ENCODE measurements around the gene CASP9. TPM values are rescaled to one million over a fixed set of nuclear protein-coding genes. Genes with fewer than 3 reads are reported as not detected.

The CASP9 gene
- total RNA-seq, 2 experiments from 2014 or later = 9.7 to 11.5 TPM

DNA sequence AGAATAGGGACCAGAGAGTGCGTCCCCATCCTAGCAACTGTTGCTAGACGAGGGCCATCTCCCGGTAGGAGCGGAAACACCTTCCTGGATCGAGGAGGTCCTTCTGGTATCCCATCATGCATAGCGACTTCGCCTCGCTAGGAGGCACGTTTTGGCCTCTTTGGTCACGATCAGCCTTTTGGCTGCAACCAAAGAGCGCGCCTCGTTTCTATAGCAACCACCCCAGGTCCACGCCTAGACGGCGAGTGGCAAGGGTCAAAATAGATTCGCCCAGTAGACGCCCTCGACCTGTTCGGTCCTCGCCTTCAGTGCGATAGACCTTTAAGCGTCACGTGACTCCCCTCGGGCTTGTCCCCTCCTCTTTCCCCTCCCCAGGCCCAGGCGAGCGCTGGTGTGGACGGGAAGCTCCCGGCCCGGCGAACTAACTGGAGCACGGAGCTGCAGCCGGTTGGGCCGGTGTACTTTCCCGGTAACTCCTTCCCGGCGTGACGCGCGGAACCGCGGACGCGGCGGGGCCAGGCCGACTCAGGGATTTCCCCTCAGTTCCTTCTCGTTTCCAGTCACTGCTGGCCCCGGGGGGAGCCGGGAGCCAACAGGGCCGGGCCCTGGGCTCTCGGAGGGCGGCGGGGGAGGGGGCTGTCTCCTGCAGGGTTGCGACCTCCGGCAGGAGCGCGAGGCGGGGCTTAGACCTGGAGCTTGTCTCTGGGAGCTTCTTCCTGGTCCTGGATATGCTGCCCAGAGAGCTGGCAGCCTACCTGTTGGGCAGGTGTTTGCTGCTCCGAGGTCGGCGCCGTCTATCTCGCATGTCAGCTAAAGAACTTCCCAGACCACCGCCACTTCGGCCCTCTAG, 2.7 kb upstream of the CASP9 start, which contains the start of gene DNAJC16:
TSS of gene DNAJC16 (plus strand) at position 359 of the 850 bp plus-strand sequence. CDS start 2,258 bp downstream, outside the sequence.
- no peaks in the 10 kb centered on the region for H3K9me3 Mint-ChIP-seq
- peak; percentile 98 for DNase-seq
- peak; percentile 43 for ATAC-seq
- no peak for TF ChIP-seq CTCF (IDR thresholded peaks at IDR 0.05)
- ChIA-PET POLR2A (interaction anchor here (0.9 to 2.4 kb wide), 5 partner anchors 15 to 307 kb away, joined by 3 to 7 read pairs (median 4); partner anchors contain the start of gene DDI2), CTCF (interaction anchor here (1.7 kb wide), 2 partner anchors 12 to 214 kb away, joined by 4 read pairs; no protein-coding TSS in a partner anchor)
- intact Hi-C loops (cut with micrococcal nuclease) = loop anchor here (5.0 kb wide), 1 partner anchor 91 kb away; the partner anchor contains the start of gene DDI2
- H3K36me3 Mint-ChIP-seq (ENCODE audit: low read depth) = peaks cover 3% of the 10 kb centered on the region
- no peaks in the 10 kb centered on the region for H3K27me3 Mint-ChIP-seq
- H3K4me1 Mint-ChIP-seq (ENCODE audit: low read depth) = peaks cover 46% of the 10 kb centered on the region
- peak within 1 kb of the TSS; percentile 79 for H3K4me3 Mint-ChIP-seq
- H3K27ac Mint-ChIP-seq = peak within 1 kb of the TSS; percentile 98

DNA sequence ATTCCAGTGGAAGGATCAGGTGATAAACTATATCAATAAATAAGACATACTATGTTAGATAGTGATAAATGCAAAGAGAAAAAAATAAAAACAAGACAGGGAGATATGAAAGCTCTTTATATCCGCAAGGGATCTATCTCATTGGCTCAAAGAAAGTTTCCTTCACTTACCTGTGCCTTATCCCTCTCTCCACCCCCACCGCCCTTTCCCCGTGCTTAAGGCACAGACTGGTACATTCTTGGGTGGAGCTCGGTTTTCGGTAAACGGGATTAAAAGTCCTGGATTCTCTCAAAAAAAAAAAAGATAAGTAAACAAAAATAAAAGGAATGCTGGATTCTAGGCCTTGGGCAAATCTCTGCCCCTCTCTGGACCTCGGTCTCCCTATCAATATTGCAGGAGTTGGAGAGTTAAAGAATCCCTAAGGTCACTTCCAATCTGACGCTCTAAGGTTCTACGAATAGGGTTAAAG, 2.0 kb upstream of the CASP9 start:
- peaks cover 47% of the 10 kb centered on the region for H3K4me1 Mint-ChIP-seq (ENCODE audit: low read depth)
- POLR2A ChIA-PET = interaction anchor here (0.6 to 1.4 kb wide), 3 partner anchors 15 to 308 kb away, joined by 3 read pairs; no protein-coding TSS in a partner anchor
- H3K36me3 Mint-ChIP-seq (ENCODE audit: low read depth) = peaks cover 3% of the 10 kb centered on the region

GRCh38 chr1:15525050-15526020, 1.3 kb upstream of the CASP9 start:
- Mint-ChIP-seq H3K4me1 (ENCODE audit: low read depth) (peaks cover 45% of the 10 kb centered on the region), H3K9me3 (no peaks in the 10 kb centered on the region), H3K27ac (peak overlapping the region; percentile 98), H3K36me3 (ENCODE audit: low read depth) (peaks cover 1% of the 10 kb centered on the region), H3K27me3 (no peaks in the 10 kb centered on the region), H3K4me3 (peak overlapping the region; percentile 79)
- no peak for TF ChIP-seq CTCF (IDR thresholded peaks at IDR 0.05)
- intact Hi-C loops (cut with micrococcal nuclease) = loop anchor here (5.0 kb wide), 1 partner anchor 92 kb away; the partner anchor contains the start of gene DDI2
- ChIA-PET POLR2A (interaction anchor here (0.6 to 1.4 kb wide), 3 partner anchors 16 to 309 kb away, joined by 3 read pairs; no protein-coding TSS in a partner anchor), CTCF (no interaction called here)
- ATAC-seq (peak; percentile 4), DNase-seq (peak; percentile 100)

More for the DNA sequence above, 2.0 kb upstream of the CASP9 start:
- ATAC-seq (no peak), DNase-seq (peak; percentile 48)
- TF ChIP-seq CTCF (IDR thresholded peaks at IDR 0.05) = no peak
- no peaks in the 10 kb centered on the region for H3K9me3 Mint-ChIP-seq
- intact Hi-C loops (cut with micrococcal nuclease) = loop anchor here (5.0 kb wide), 1 partner anchor 91 kb away; the partner anchor contains the start of gene DDI2
- no peaks in the 10 kb centered on the region for H3K27me3 Mint-ChIP-seq
- CTCF ChIA-PET = interaction anchor here (1.7 kb wide), 1 partner anchor 215 kb away, joined by 4 read pairs; no protein-coding TSS in a partner anchor
- H3K27ac Mint-ChIP-seq = peak overlapping the region; percentile 98
- peak overlapping the region; percentile 79 for H3K4me3 Mint-ChIP-seq

GRCh38 chr1:15524283-15525049, 451 bp upstream of the CASP9 start:
- Mint-ChIP-seq H3K9me3 (no peaks in the 10 kb centered on the region), H3K4me3 (peak overlapping the region; percentile 79), H3K36me3 (ENCODE audit: low read depth) (no peaks in the 10 kb centered on the region), H3K4me1 (ENCODE audit: low read depth) (peaks cover 45% of the 10 kb centered on the region), H3K27ac (peak overlapping the region; percentile 98), H3K27me3 (no peaks in the 10 kb centered on the region)
- ATAC-seq = peak; percentile 77
- ChIA-PET CTCF (interaction anchor here (0.8 to 1.2 kb wide), 2 partner anchors 9 to 92 kb away, joined by 4 to 5 read pairs; no protein-coding TSS in a partner anchor), POLR2A (no interaction called here)
- peak; percentile 100 for DNase-seq
- intact Hi-C loops (cut with micrococcal nuclease) = loop anchor here (5.0 kb wide), 1 partner anchor 93 kb away; the partner anchor contains the start of gene DDI2
- TF ChIP-seq CTCF (IDR thresholded peaks at IDR 0.05) = no peak
